ENCODE measurements around the gene GAS2L1.

The GAS2L1 gene

GRCh38 chr22:29259253-29259899 is 47.1 kb upstream of the GAS2L1 start:
- H3K4me3 ChIP-seq (ENCODE audit: insufficient read depth, low read length, poor library complexity, severe bottlenecking) = no peak overlapping the region
- no peaks in the 10 kb centered on the region for H3K9me3 ChIP-seq (ENCODE audit: insufficient read depth, low read length)
- no peaks in the 10 kb centered on the region for H3F3A ChIP-seq (ENCODE audit: insufficient read depth)
- no peaks in the 10 kb centered on the region for H3K9me2 ChIP-seq (replicated peaks; ENCODE audit: insufficient read depth, low read length)
- H3K27me3 ChIP-seq (ENCODE audit: low read length) = no peaks in the 10 kb centered on the region
- H3K9ac ChIP-seq (ENCODE audit: low read length) = no peak overlapping the region
- no peaks in the 10 kb centered on the region for H3K36me3 ChIP-seq (ENCODE audit: low read length)
- no peaks in the 10 kb centered on the region for H3K79me2 ChIP-seq (ENCODE audit: insufficient read depth, low read length)
- H4K20me1 ChIP-seq (ENCODE audit: low read depth, low read length) = no peaks in the 10 kb centered on the region
- H3K27ac ChIP-seq (ENCODE audit: low read depth, low read length) = no peak overlapping the region
- no peak overlapping the region for H3K4me2 ChIP-seq (ENCODE audit: low read depth, low read length, poor library complexity, severe bottlenecking)
- no peak overlapping the region for H2AFZ ChIP-seq (ENCODE audit: low read depth, low read length, severe bottlenecking)
- TF ChIP-seq EZH2phosphoT487 (conservative IDR thresholded peaks at IDR 0.05; ENCODE audit: low read length) = no peak
- TF ChIP-seq CTCF (IDR thresholded peaks at IDR 0.05; ENCODE audit: insufficient read depth, low read length, poor library complexity, severe bottlenecking) = no peak

GRCh38 chr22:29260031-29260560 is 46.4 kb upstream of the GAS2L1 start:
- Histone ChIP-seq H3K9me3 (ENCODE audit: insufficient read depth, low read length) (no peaks in the 10 kb centered on the region), H3F3A (ENCODE audit: insufficient read depth) (no peaks in the 10 kb centered on the region), H3K27me3 (ENCODE audit: low read length) (no peaks in the 10 kb centered on the region), H3K4me2 (ENCODE audit: low read depth, low read length, poor library complexity, severe bottlenecking) (no peak overlapping the region), H2AFZ (ENCODE audit: low read depth, low read length, severe bottlenecking) (no peak overlapping the region), H3K36me3 (ENCODE audit: low read length) (no peaks in the 10 kb centered on the region), H3K79me2 (ENCODE audit: insufficient read depth, low read length) (no peaks in the 10 kb centered on the region), H3K9me2 (replicated peaks; ENCODE audit: insufficient read depth, low read length) (no peaks in the 10 kb centered on the region), H3K27ac (ENCODE audit: low read depth, low read length) (no peak overlapping the region), H4K20me1 (ENCODE audit: low read depth, low read length) (no peaks in the 10 kb centered on the region), H3K4me3 (ENCODE audit: insufficient read depth, low read length, poor library complexity, severe bottlenecking) (no peak overlapping the region), H3K9ac (ENCODE audit: low read length) (no peak overlapping the region)
- TF ChIP-seq CTCF (IDR thresholded peaks at IDR 0.05; ENCODE audit: insufficient read depth, low read length, poor library complexity, severe bottlenecking) (no peak), EZH2phosphoT487 (conservative IDR thresholded peaks at IDR 0.05; ENCODE audit: low read length) (no peak)

GRCh38 chr22:29260601-29261315 is 45.7 kb upstream of the GAS2L1 start:
- Histone ChIP-seq H3K9me2 (replicated peaks; ENCODE audit: insufficient read depth, low read length) (no peaks in the 10 kb centered on the region), H3F3A (ENCODE audit: insufficient read depth) (no peaks in the 10 kb centered on the region), H3K9ac (ENCODE audit: low read length) (no peak overlapping the region), H2AFZ (ENCODE audit: low read depth, low read length, severe bottlenecking) (no peak overlapping the region), H3K4me2 (ENCODE audit: low read depth, low read length, poor library complexity, severe bottlenecking) (no peak overlapping the region), H3K79me2 (ENCODE audit: insufficient read depth, low read length) (no peaks in the 10 kb centered on the region), H3K27ac (ENCODE audit: low read depth, low read length) (no peak overlapping the region), H4K20me1 (ENCODE audit: low read depth, low read length) (no peaks in the 10 kb centered on the region), H3K36me3 (ENCODE audit: low read length) (no peaks in the 10 kb centered on the region), H3K9me3 (ENCODE audit: insufficient read depth, low read length) (no peaks in the 10 kb centered on the region), H3K27me3 (ENCODE audit: low read length) (no peaks in the 10 kb centered on the region), H3K4me3 (ENCODE audit: insufficient read depth, low read length, poor library complexity, severe bottlenecking) (no peak overlapping the region)
- no peak for TF ChIP-seq EZH2phosphoT487 (conservative IDR thresholded peaks at IDR 0.05; ENCODE audit: low read length)
- no peak for TF ChIP-seq CTCF (IDR thresholded peaks at IDR 0.05; ENCODE audit: insufficient read depth, low read length, poor library complexity, severe bottlenecking)

Data from SU-DHL-6 (cell line).